Panc1 (cell line): Measurements from ENCODE around the gene DNAJA2. TPM values are rescaled to one million over a fixed set of nuclear protein-coding genes. Genes with fewer than 3 reads are reported as not detected.

Experiments
- ATAC-seq: fragments of 200-7000 bp; cut with Tn5 transposase; 2 replicates; pipeline ENCODE4 v1.9.1; 2020; ENCODE audit warnings: mild to moderate bottlenecking, moderate library complexity
- BruUV-seq: library from RNA; stranded (reverse); fragments of 400-500 nt; replicated peaks from 2 replicates; lab custom pipeline; 2021; lab: Mats Ljungman, UMichigan
- CTCF ChIA-PET: fragments of 300-600 bp; sonication (Branson Sonifier 250); formaldehyde crosslinking; loops from one replicate; lab custom pipeline; 2022; ENCODE audit warnings: antibody characterized with exemption; lab: Charles Lee
- POLR2A ChIA-PET: fragments of 300-600 bp; sonication (Branson Sonifier 250); formaldehyde crosslinking; loops from one replicate; lab custom pipeline; 2022; ENCODE audit warnings: antibody characterized with exemption; lab: Charles Lee
- DNase-seq: peaks from one replicate; pipeline ENCODE4 v3.0.0-alpha.2; 2010; ENCODE audit warnings: low read depth, low spot score
- H3K27ac ChIP-seq: 2 replicates; pipeline ENCODE4 v1.5.1; 2011; ENCODE audit warnings: mild to moderate bottlenecking, low read length, inconsistent platforms
- H3K27me3 ChIP-seq: fragments of 200-500 bp; sonication (Bioruptor generic); 2 replicates; pipeline ENCODE4 v1.6.0; 2014; ENCODE audit warnings: low read length, inconsistent platforms; ENCODE audit not compliant: control insufficient read depth, insufficient read depth
- H3K36me3 ChIP-seq: fragments of 200-500 bp; sonication (Bioruptor generic); 2 replicates; pipeline ENCODE4 v1.5.1; 2014; ENCODE audit warnings: inconsistent platforms, mild to moderate bottlenecking, low read length, moderate library complexity; ENCODE audit not compliant: control insufficient read depth, insufficient read depth
- H3K4me1 ChIP-seq: 2 replicates; pipeline ENCODE4 v1.5.1; 2011; ENCODE audit warnings: inconsistent platforms, mild to moderate bottlenecking, low read length, moderate library complexity; ENCODE audit not compliant: control insufficient read depth, insufficient read depth
- H3K4me3 ChIP-seq, 2 experiments: 2 replicates each; pipeline ENCODE4 v1.5.1; 2011 to 2012; ENCODE audit warnings: low read depth in 2 of 2, low read length in 2 of 2, mild to moderate bottlenecking in 2 of 2, inconsistent platforms in 1 of 2, moderate library complexity in 1 of 2
- H3K9me3 ChIP-seq: fragments of 200-500 bp; sonication (Bioruptor generic); 2 replicates; pipeline ENCODE4 v1.5.1; 2014; ENCODE audit warnings: low read depth, mild to moderate bottlenecking, inconsistent platforms, low read length, moderate library complexity; ENCODE audit not compliant: control insufficient read depth, insufficient read depth
- POLR2AphosphoS5 ChIP-seq: IDR thresholded peaks from 2 replicates; pipeline ENCODE4 v1.6.1; 2012; ENCODE audit warnings: mild to moderate bottlenecking, low read depth, low read length, moderate library complexity
- REST ChIP-seq, 2 experiments: IDR thresholded peaks; 2 replicates each; pipeline ENCODE4 v1.6.1; 2011 to 2012; ENCODE audit warnings: low read depth in 2 of 2, control low read depth in 1 of 2, low read length in 1 of 2, mild to moderate bottlenecking in 1 of 2, moderate library complexity in 1 of 2; ENCODE audit not compliant: insufficient read depth in 1 of 2
- SIN3A ChIP-seq: IDR thresholded peaks from 2 replicates; pipeline ENCODE4 v1.6.1; 2012; ENCODE audit warnings: low read depth, mild to moderate bottlenecking, low read length, moderate library complexity, borderline replicate concordance; ENCODE audit not compliant: insufficient read depth
- TCF7L2 ChIP-seq: IDR thresholded peaks from 2 replicates; pipeline ENCODE4 v1.6.1; 2011; ENCODE audit warnings: mild to moderate bottlenecking, low read depth, low read length, inconsistent platforms
- in situ Hi-C: cut with HindIII; loops from 2 replicates; pipeline ENCODE4 v1.10.0; 2016; ENCODE audit warnings: low sequenced_read_pairs, low pct_unique_long_range_greater_than_20kb
- intact Hi-C: fragments of 100-400 bp; cut with micrococcal nuclease; formaldehyde crosslinking; loops from one replicate; pipeline ENCODE4 v1.10.0; 2022; ENCODE audit not compliant: unreplicated experiment
- total RNA-seq: library from RNA; stranded (reverse); gene quantifications from one replicate; pipeline ENCODE4 v1.2.1, GENCODE V29; 2021; ENCODE audit not compliant: unreplicated experiment
- TF ChIP-seq, protein P1 (sequence below): fragments of 450-650 bp; IDR thresholded peaks from 2 replicates; pipeline ENCODE4 v1.5.1; 2017; ENCODE audit warnings: mild to moderate bottlenecking

The DNAJA2 gene
- total RNA-seq, 1 experiment from 2014 or later: 49.4 TPM

- no peak for DNase-seq
- POLR2A ChIA-PET: no interaction called here
- H3K9me3 ChIP-seq: no peaks in the 10 kb centered on the region
- H3K4me1 ChIP-seq: no peaks in the 10 kb centered on the region
- no peaks in the 10 kb centered on the region for H3K27me3 ChIP-seq
- H3K36me3 ChIP-seq: no peaks in the 10 kb centered on the region
- ATAC-seq: no peak
- H3K4me3 ChIP-seq: no peak overlapping the region
- no peak overlapping the region for H3K27ac ChIP-seq
- no TSS peak for BruUV-seq
- intact Hi-C loops: no loop called here
- TF ChIP-seq, protein P1, sequence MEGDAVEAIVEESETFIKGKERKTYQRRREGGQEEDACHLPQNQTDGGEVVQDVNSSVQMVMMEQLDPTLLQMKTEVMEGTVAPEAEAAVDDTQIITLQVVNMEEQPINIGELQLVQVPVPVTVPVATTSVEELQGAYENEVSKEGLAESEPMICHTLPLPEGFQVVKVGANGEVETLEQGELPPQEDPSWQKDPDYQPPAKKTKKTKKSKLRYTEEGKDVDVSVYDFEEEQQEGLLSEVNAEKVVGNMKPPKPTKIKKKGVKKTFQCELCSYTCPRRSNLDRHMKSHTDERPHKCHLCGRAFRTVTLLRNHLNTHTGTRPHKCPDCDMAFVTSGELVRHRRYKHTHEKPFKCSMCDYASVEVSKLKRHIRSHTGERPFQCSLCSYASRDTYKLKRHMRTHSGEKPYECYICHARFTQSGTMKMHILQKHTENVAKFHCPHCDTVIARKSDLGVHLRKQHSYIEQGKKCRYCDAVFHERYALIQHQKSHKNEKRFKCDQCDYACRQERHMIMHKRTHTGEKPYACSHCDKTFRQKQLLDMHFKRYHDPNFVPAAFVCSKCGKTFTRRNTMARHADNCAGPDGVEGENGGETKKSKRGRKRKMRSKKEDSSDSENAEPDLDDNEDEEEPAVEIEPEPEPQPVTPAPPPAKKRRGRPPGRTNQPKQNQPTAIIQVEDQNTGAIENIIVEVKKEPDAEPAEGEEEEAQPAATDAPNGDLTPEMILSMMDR: no peak
- in situ Hi-C loops: no loop called here
- CTCF ChIA-PET: interaction anchor here (0.7 kb wide), 1 partner anchor 209 kb away, joined by 3 read pairs; no protein-coding TSS in a partner anchor
Measured at GRCh38 chr16:46914556-46915201, 58.8 kb downstream of the DNAJA2 start.

DNA sequence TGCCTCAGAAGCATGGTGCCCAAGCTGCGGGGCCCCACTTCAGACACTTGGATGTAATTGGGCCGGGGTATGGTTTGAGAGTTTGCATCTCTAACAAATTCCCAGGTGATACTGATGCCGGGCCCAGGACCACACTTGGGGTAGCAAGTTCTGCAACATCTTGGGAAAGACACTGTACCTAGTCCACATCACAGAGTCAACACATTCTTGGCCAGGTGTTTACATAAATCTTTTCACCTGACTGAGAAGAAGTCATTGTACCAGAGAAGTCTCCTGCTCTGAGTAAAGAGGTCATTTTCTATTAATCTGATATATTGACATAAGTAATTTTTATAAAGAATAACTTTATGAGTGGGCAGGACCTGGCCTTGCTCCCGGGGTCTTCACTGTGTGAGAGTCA, 61.8 kb downstream of the DNAJA2 start:
- H3K4me1 ChIP-seq: no peaks in the 10 kb centered on the region
- ATAC-seq (no peak), DNase-seq (no peak)
- ChIA-PET CTCF (no interaction called here), POLR2A (no interaction called here)
- intact Hi-C loops: no loop called here
- no peak for TF ChIP-seq REST (IDR thresholded peaks at IDR 0.05; ENCODE audit: insufficient read depth in 1 of 2, low read depth in 2 of 2, low read length in 1 of 2)
- TF ChIP-seq TCF7L2: no peak
- no peak for TF ChIP-seq POLR2AphosphoS5
- no peak for TF ChIP-seq SIN3A
- TF ChIP-seq, protein P1: no peak
- H3K4me3 ChIP-seq: no peak overlapping the region
- in situ Hi-C loops: no loop called here
- no peaks in the 10 kb centered on the region for H3K27me3 ChIP-seq
- BruUV-seq: no TSS peak
- no peaks in the 10 kb centered on the region for H3K9me3 ChIP-seq
- H3K36me3 ChIP-seq: no peaks in the 10 kb centered on the region
- H3K27ac ChIP-seq: no peak overlapping the region
